HG03159 (cell line): ENCODE measurements around the gene SCN4B.

Source experiments
- ATAC-seq: cut with Tn5 transposase; IDR thresholded peaks from one replicate; pipeline ENCODE4 v1.9.1; 2021; ENCODE audit warnings: mild to moderate bottlenecking, moderate library complexity; ENCODE audit not compliant: unreplicated experiment

Gene SCN4B

GRCh38 chr11:118105657-118106305 is 46.8 kb downstream of the SCN4B start:
- ATAC-seq, result no peak

DNA sequence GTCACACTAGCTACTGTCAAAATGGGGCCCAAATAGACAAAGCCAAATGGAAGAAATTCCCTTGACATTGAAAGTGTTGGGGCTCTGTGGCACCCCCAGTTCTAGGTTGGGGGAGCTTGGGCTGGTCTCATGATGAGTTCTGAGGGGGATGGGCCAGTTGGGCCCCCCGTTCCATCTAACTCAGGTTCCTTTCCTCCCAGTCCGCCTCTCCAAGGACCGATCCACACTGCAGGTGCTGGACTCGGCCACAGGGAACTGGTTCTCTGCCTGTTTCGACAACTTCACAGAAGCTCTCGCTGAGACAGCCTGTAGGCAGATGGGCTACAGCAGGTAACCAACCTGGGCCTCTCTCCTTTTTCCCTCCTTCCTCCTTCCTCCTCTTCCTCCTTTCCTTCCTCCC is 48.1 kb downstream of the SCN4B start:
- no peak for ATAC-seq

DNA sequence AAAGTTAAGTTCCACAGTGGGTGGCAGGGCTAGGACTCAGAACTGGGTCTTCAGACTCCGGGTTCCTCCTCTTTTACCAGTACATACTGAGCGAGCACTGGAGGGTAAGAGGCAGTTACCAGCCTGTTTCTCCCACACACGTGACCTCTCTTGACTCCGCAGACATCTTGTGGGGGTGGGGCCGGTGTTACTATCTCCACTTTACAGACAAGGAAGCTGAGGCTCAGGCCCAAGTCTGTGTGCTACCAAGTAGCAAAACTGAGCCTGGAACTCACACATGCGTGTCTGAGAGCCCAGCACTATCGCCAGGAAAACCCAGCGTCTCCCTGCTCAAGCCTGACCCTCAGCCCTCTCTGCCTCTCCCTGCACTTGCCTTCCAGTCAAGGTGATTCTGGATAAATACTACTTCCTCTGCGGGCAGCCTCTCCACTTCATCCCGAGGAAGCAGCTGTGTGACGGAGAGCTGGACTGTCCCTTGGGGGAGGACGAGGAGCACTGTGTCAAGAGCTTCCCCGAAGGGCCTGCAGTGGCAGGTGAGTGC is 49.8 kb downstream of the SCN4B start:
- ATAC-seq, result no peak

- ATAC-seq, result no peak
These were observed 51.9 kb downstream of the SCN4B start for GRCh38 chr11:118100691-118101232.

DNA sequence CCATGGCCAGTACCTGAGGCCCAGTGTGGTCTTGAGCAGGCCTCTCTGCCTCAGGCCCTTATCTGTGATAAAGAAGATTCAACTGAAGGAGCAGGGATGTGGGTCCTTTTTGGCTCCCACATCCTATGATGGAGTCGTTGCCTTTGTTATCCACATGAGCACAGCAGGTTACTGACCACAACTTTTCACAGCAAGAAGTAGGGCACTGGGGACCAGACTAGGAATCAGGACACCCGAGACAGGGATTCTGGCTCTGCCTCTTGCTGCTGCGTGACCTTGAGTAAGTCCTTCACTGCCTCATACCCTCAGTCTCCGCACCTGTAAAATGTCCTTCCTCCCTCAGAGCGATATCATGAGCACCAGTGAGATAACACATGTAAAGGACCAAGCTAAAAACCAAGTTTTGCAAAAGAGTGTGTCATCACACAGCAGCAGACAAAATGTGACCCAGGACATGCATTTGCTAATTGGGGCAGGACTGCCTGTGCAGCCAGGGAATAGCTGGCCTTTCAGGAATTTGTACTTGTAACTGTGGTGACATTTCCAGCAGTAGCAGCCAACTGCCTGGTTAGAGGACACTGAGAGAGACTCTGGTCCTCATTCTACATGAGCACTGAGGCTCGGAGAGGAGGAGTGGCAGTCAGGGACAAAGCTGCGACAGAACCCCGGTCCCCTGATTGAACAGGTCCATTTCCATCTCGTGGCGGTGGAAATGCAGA is 52.6 kb downstream of the SCN4B start:
- no peak for ATAC-seq

GRCh38 chr11:118098996-118099837 is 53.4 kb downstream of the SCN4B start:
- ATAC-seq, result no peak

- no peak for ATAC-seq
These were observed 56.7 kb downstream of the SCN4B start for GRCh38 chr11:118095967-118096367.

DNA sequence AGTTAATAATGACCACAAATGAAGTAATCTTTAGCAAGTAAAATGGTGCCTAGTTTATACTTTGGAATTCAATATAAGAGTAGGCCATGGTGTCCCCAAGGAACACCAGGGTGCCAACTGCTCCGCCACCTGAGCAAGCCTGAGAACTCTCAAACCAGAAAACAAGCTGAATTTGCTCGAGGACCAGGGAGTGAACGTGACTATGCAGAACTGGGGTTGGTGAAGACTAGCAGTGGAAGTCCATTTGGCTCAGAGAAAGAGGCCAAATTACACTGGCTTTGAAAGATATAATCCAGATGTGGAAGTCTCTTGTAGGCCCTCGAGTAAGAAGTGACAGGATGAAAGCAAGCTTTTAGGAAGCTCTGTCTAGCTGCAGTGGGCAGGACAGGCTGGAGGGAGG is 57.1 kb downstream of the SCN4B start:
- no peak for ATAC-seq

- ATAC-seq, result no peak
These were observed 59.6 kb downstream of the SCN4B start for GRCh38 chr11:118092907-118093571.

- ATAC-seq, result no peak
These were observed 60.9 kb downstream of the SCN4B start for GRCh38 chr11:118091690-118092089.

DNA sequence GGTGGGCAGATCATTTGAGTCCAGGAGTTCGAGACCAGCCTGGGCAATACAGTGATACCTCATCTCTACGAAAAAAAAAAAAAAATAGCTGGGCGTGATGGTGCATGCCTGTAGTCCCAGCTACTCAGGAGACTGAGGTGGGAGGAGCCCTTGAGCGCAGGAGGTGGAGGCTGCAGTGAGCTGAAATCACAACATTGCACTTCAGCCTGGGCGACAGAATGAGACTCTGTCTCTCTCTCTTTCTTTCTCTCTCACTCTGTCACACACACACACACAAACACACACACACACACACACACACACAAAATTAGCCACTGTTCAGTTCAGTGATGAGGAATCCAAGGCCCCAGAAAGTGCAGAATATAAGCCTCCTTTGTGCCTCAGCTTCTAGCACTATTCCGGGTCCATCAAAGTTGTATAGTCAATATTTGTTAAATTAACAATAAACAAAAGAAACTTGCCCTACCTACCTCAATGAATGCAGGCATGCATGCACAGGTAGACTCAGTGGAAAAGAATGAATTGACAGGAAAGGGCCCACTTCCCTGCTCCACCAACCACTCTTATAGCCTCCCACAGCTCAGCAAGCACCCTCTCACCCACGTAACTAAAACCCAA is 62.0 kb downstream of the SCN4B start:
- no peak for ATAC-seq

DNA sequence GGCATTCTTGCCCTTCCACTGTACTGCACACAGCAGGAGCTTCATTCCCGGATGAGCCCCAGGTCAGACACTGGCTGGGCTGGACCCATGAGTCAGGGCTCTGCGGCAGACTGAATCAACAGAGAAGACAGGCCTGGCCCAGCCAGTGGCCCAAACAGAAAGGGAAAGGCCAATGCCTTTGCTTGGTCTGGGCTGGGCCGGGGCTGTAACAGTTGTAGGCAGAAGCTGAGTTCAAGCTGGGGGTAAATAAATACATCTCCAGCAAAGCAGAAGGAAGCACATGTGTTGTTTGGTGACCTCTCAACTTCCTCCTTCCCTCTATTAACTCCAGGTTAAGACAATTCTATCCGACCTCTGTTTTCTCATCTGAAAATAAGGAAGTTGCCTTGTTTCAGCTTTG is 64.1 kb downstream of the SCN4B start:
- ATAC-seq, result no peak

DNA sequence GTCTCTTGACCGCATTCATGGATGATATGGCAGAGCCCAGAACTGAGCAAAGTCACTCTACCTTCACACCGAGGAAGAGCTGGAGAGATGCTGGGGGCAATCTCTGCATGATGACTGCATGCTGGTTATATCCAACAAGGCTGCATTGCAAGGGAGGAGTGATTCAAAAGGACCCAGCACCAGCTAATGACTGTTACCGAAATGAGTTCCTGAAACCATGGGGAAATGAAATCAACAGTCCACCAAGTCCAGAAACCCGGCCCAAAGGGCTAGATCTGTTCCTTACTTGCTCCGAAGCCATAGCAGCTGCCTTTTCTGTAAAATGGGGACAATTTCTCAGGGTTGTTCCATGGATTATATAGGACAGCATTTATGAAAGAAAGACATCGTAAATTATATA is 64.7 kb downstream of the SCN4B start:
- no peak for ATAC-seq

DNA sequence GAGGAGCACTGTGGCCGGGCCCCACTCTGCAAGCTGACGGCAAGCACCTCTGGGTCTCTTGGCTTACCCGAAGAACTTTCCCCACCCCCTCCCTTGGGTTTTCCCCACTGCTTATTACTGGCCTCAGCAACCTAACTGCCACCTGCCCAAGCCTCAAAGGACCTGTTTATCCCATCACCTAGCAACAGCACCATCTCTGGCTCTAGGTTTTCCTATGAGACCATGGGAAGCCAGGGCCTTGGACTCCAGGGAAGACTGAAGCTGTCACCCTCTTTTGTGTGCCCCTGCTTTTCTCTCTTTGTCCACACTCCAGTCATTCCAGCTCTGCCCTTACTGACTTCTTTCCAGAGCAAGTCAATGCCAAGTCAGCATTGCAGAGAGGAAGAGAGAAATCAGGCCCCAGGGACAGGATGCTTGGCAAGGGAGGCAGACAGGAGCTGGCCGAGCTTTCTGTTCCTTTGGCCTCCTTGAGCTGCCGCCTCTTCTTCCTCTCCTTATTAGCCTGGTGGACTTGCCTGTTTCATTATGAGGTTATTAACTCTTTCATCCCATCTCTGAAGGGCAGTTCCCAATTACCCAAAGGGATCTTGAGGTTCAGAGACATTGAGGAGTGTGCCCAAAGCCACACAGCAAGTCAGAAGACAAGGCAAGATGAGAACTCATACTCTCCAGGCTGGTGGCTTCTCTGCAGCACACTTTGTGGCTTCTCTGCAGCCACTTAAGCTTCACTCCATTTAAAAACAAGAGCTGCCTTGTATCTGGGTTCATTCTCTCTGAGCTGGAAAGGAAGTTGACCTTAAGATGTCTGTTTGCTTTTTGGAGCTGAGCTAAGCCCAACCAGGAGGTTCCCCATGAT is 65.5 kb downstream of the SCN4B start, which contains the start of gene SMIM35:
TSS of gene SMIM35 (minus strand) at position 51 of the 856 bp plus-strand sequence. CDS start 206 bp downstream, outside the sequence.
- no peak for ATAC-seq

- ATAC-seq, result no peak
These were observed 68.0 kb downstream of the SCN4B start for GRCh38 chr11:118084656-118085055.

DNA sequence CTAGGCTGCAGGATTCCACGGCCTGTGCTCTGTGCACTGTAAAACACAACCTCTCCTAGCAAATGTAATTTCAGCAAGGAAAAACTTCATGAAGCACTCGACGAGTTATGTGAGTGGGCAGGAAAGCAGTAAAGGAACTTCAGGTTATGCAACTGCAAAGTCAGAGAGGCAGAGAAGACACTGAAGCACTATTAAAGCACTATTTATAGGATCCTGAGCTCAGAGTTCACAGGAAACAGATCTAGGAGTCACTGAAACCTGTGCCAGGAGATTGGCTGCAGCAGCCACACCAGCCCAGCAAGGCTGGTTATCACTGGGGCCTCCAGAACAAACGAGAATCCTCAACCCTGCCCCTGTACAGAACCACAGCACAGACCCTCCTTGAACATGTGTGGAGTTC is 68.4 kb downstream of the SCN4B start:
- no peak for ATAC-seq
